Fibroblast of skin of right biceps (primary cell): ENCODE data around the gene JAGN1.
"Not testable (repeated sequence)": the region's sequence is repeated elsewhere in the genome, so short reads cannot be mapped to it uniquely, and the experiment has no call there.

Experiments
- DNase-seq: peaks from one replicate; pipeline ENCODE4 v3.0.0-alpha.2; 2013

Gene JAGN1

DNA sequence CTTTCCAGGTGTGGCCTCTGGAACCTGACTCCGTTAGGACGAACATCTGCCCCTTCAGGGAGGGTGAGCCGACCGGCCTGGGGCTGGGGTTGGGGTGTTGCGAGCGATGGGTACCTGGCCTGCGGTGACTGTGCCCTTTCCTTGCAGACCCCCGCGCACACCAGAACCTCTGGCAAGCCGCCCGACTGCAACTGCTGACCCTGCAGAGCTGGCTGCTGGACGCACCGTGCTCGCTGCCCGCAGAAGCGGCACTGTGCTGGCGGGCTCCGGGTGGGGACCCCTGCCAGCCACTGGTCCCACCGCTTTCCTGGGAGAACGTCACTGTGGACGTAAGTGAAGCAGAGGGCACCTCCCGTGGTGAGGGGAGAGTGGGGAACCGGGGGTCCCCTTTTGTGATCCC lies 37.7 kb downstream of the JAGN1 start:
- DNase-seq: no peak

- DNase-seq: no peak
These were observed 40.5 kb downstream of the JAGN1 start for GRCh38 chr3:9930804-9931418.

- DNase-seq: no peak
These were observed 42.1 kb downstream of the JAGN1 start for GRCh38 chr3:9932535-9932842.

DNA sequence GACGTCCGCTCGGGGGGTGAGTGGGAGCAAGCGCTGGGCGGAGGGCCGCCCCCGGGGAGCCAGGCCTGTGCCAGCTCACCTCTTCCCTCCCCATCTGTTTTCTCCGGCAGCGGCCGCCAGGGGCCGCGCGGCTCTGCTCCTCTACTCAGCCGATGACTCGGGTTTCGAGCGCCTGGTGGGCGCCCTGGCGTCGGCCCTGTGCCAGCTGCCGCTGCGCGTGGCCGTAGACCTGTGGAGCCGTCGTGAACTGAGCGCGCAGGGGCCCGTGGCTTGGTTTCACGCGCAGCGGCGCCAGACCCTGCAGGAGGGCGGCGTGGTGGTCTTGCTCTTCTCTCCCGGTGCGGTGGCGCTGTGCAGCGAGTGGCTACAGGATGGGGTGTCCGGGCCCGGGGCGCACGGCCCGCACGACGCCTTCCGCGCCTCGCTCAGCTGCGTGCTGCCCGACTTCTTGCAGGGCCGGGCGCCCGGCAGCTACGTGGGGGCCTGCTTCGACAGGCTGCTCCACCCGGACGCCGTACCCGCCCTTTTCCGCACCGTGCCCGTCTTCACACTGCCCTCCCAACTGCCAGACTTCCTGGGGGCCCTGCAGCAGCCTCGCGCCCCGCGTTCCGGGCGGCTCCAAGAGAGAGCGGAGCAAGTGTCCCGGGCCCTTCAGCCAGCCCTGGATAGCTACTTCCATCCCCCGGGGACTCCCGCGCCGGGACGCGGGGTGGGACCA lies 42.6 kb downstream of the JAGN1 start:
- peak; percentile 79 for DNase-seq

- peak; percentile 86 for DNase-seq
These were observed 43.3 kb downstream of the JAGN1 start, which contains the start of gene CRELD1 for GRCh38 chr3:9933561-9934234. Gene CRELD1 (plus strand): TSS chr3:9933834. CDS start chr3:9934439, 605 bp downstream.

- no peak for DNase-seq
These were observed 43.8 kb downstream of the JAGN1 start for GRCh38 chr3:9934235-9934621.

- DNase-seq: no peak
These were observed 44.6 kb downstream of the JAGN1 start for GRCh38 chr3:9934993-9935392.

- DNase-seq: no peak
These were observed 45.6 kb downstream of the JAGN1 start for GRCh38 chr3:9935966-9936510.

- no peak for DNase-seq
These were observed 47.3 kb downstream of the JAGN1 start for GRCh38 chr3:9937486-9938238.

GRCh38 chr3:9938966-9939365 lies 48.6 kb downstream of the JAGN1 start:
- DNase-seq: no peak

- DNase-seq: not testable (repeated sequence)
These were observed 49.5 kb downstream of the JAGN1 start for GRCh38 chr3:9939906-9940305.

GRCh38 chr3:9940746-9941145 lies 50.3 kb downstream of the JAGN1 start:
- no peak for DNase-seq

- no peak for DNase-seq
These were observed 51.8 kb downstream of the JAGN1 start for GRCh38 chr3:9942164-9942563.

- no peak for DNase-seq
These were observed 52.7 kb downstream of the JAGN1 start for GRCh38 chr3:9942934-9943690.
